ENCODE measurements around the gene MTHFD1L. TPM values are rescaled to one million over a fixed set of nuclear protein-coding genes. Genes with fewer than 3 reads are reported as not detected.

Gene MTHFD1L
- total RNA-seq, 4 donors from 2014 or later, result 4.3 to 23.1 (median 4.7) TPM

DNA sequence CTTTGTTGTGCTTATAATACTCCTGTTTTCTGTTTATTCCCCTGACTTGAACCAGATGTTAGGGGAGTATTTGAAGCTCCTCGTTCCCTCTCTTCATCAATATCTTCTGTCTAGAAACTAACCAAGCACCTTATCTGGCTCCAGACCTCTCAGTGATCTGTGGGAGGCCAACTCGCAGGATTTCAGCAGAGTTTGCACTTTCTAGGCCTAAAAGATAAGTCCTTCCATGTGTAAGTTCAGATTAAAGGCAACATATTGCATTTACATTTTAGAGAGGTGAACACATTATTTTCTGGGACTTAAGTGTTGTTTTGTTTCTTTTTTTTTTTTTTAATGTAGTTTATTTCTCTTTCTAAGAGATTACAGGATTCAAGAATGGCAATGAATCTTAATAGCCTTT, 234.8 kb downstream of the MTHFD1L start:
- no peaks in the 10 kb centered on the region for H3K4me1 ChIP-seq

GRCh38 chr6:151101161-151101815, 235.8 kb downstream of the MTHFD1L start:
- H3K4me3 ChIP-seq, result no peak overlapping the region
- DNase-seq, result no peak
- H3K36me3 ChIP-seq, result no peaks in the 10 kb centered on the region
- H3K4me1 ChIP-seq, result no peaks in the 10 kb centered on the region
- peak overlapping the region in 1 of 4 donors; percentile 9 for H3K27ac ChIP-seq
- H3K27me3 ChIP-seq, result no peaks in the 10 kb centered on the region
- H3K9me3 ChIP-seq, result no peaks in the 10 kb centered on the region
- TF ChIP-seq, protein P1, sequence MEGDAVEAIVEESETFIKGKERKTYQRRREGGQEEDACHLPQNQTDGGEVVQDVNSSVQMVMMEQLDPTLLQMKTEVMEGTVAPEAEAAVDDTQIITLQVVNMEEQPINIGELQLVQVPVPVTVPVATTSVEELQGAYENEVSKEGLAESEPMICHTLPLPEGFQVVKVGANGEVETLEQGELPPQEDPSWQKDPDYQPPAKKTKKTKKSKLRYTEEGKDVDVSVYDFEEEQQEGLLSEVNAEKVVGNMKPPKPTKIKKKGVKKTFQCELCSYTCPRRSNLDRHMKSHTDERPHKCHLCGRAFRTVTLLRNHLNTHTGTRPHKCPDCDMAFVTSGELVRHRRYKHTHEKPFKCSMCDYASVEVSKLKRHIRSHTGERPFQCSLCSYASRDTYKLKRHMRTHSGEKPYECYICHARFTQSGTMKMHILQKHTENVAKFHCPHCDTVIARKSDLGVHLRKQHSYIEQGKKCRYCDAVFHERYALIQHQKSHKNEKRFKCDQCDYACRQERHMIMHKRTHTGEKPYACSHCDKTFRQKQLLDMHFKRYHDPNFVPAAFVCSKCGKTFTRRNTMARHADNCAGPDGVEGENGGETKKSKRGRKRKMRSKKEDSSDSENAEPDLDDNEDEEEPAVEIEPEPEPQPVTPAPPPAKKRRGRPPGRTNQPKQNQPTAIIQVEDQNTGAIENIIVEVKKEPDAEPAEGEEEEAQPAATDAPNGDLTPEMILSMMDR (IDR thresholded peaks at IDR 0.05), result no peak
- no peak for TF ChIP-seq POLR2A (IDR thresholded peaks at IDR 0.05)

More for the DNA sequence above, 234.8 kb downstream of the MTHFD1L start:
- Histone ChIP-seq H3K9me3 (no peaks in the 10 kb centered on the region), H3K27ac (no peak overlapping the region), H3K4me3 (no peak overlapping the region), H3K27me3 (no peaks in the 10 kb centered on the region), H3K36me3 (no peaks in the 10 kb centered on the region)
- TF ChIP-seq, protein P1 (IDR thresholded peaks at IDR 0.05), result no peak
- TF ChIP-seq POLR2A (IDR thresholded peaks at IDR 0.05), result no peak
- DNase-seq, result no peak

DNA sequence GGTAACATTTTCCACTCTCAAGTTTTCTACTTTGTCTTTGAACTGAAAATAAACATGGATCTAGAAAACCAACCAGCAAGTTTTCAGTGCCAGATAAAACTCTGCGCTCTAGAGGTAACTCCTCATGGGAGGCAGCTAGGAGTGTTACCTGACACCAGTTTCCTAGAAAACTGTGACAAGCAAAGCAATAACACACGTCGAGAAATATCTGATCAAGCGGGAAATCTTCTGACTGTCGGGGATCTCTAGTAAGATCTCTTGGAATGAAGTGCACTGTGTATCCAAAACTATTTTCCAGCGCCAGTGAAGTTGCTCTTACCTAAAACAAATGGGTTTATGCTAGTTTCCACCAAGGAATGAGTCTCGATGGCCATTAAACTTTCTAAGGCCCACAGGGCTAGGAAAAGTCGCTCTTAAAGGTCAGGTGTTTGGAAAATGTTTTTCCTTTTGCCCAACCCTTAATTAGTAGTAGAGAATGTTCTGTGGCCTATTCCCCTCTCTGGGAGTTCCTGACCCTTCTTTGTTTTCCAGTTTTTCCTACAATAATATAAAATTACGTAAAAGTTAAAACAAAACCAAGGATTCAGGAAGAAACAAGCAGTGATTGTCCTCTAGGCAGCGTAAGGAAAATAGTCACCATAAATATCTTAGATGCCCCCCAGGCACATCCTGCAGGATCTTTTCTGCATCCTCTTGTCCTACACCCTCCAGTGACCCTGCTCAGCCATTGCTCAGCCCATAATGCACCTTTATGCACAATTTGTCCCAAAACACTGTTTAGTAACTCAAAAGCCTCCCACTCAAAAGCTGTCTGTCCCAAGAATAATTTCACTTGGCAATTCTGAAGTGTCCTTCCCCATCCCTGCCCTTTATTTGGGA, 236.6 kb downstream of the MTHFD1L start:
- no peaks in the 10 kb centered on the region for H3K27me3 ChIP-seq
- TF ChIP-seq POLR2A (IDR thresholded peaks at IDR 0.05), result no peak
- TF ChIP-seq, protein P1 (IDR thresholded peaks at IDR 0.05), result no peak
- peak overlapping the region in 1 of 4 donors; percentile 9 for H3K27ac ChIP-seq
- no peaks in the 10 kb centered on the region for H3K4me1 ChIP-seq
- H3K9me3 ChIP-seq, result no peaks in the 10 kb centered on the region
- no peaks in the 10 kb centered on the region for H3K36me3 ChIP-seq
- H3K4me3 ChIP-seq, result no peak overlapping the region
- DNase-seq, result no peak

GRCh38 chr6:151103266-151103665, 237.8 kb downstream of the MTHFD1L start:
- Histone ChIP-seq H3K36me3 (no peaks in the 10 kb centered on the region), H3K9me3 (no peaks in the 10 kb centered on the region), H3K27me3 (no peaks in the 10 kb centered on the region), H3K4me3 (no peak overlapping the region), H3K27ac (no peak overlapping the region), H3K4me1 (no peaks in the 10 kb centered on the region)
- no peak for TF ChIP-seq POLR2A (IDR thresholded peaks at IDR 0.05)
- TF ChIP-seq, protein P1 (IDR thresholded peaks at IDR 0.05), result no peak
- DNase-seq, result no peak

GRCh38 chr6:151107897-151108427, 242.5 kb downstream of the MTHFD1L start:
- Histone ChIP-seq H3K4me3 (no peak overlapping the region), H3K4me1 (no peaks in the 10 kb centered on the region), H3K36me3 (no peaks in the 10 kb centered on the region), H3K27me3 (no peaks in the 10 kb centered on the region), H3K9me3 (no peaks in the 10 kb centered on the region), H3K27ac (no peak overlapping the region)
- DNase-seq, result no peak
- no peak for TF ChIP-seq POLR2A (IDR thresholded peaks at IDR 0.05)
- TF ChIP-seq, protein P1 (IDR thresholded peaks at IDR 0.05), result no peak

Measured in Peyer's patch (tissue), 4 donors.